Measurements from ENCODE around the gene CACNA1A.
A peak's percentile ranks its signal among the peaks of the same experiment; 100 is the strongest.

- TF ChIP-seq REST (IDR thresholded peaks at IDR 0.05; ENCODE audit: borderline replicate concordance in 1 of 2, low read depth in 1 of 2, low read length in 2 of 2) (no peak), SUZ12 (IDR thresholded peaks at IDR 0.05; ENCODE audit: low read depth, low read length) (no peak), HNF1B (CRISPR knock-in tag; IDR thresholded peaks at IDR 0.05) (no peak), MTF1 (CRISPR knock-in tag; IDR thresholded peaks at IDR 0.05) (no peak), UBTF (CRISPR knock-in tag; IDR thresholded peaks at IDR 0.05) (no peak), MXD4 (CRISPR knock-in tag; IDR thresholded peaks at IDR 0.05) (no peak)
- TF ChIP-seq, protein P1, sequence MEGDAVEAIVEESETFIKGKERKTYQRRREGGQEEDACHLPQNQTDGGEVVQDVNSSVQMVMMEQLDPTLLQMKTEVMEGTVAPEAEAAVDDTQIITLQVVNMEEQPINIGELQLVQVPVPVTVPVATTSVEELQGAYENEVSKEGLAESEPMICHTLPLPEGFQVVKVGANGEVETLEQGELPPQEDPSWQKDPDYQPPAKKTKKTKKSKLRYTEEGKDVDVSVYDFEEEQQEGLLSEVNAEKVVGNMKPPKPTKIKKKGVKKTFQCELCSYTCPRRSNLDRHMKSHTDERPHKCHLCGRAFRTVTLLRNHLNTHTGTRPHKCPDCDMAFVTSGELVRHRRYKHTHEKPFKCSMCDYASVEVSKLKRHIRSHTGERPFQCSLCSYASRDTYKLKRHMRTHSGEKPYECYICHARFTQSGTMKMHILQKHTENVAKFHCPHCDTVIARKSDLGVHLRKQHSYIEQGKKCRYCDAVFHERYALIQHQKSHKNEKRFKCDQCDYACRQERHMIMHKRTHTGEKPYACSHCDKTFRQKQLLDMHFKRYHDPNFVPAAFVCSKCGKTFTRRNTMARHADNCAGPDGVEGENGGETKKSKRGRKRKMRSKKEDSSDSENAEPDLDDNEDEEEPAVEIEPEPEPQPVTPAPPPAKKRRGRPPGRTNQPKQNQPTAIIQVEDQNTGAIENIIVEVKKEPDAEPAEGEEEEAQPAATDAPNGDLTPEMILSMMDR (CRISPR knock-in tag; IDR thresholded peaks at IDR 0.05), result peak; percentile 13; the same call in 1 of the 2 replicates
- TF ChIP-seq, protein P2, sequence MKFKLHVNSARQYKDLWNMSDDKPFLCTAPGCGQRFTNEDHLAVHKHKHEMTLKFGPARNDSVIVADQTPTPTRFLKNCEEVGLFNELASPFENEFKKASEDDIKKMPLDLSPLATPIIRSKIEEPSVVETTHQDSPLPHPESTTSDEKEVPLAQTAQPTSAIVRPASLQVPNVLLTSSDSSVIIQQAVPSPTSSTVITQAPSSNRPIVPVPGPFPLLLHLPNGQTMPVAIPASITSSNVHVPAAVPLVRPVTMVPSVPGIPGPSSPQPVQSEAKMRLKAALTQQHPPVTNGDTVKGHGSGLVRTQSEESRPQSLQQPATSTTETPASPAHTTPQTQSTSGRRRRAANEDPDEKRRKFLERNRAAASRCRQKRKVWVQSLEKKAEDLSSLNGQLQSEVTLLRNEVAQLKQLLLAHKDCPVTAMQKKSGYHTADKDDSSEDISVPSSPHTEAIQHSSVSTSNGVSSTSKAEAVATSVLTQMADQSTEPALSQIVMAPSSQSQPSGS (CRISPR knock-in tag; IDR thresholded peaks at IDR 0.05), result no peak
These were observed 277.7 kb downstream of the CACNA1A start for GRCh38 chr19:13228561-13228960.

Data from HepG2 (cell line).